Non-pigmented ciliary epithelial cell (primary cell): Measurements from ENCODE around the gene ACER2.

Source experiments
- DNase-seq: peaks from one replicate; pipeline ENCODE4 v3.0.0-alpha.2; 2010; ENCODE audit warnings: low read depth

The ACER2 gene

GRCh38 chr9:19456426-19456825, 47.6 kb downstream of the ACER2 start:
- no peak for DNase-seq

DNA sequence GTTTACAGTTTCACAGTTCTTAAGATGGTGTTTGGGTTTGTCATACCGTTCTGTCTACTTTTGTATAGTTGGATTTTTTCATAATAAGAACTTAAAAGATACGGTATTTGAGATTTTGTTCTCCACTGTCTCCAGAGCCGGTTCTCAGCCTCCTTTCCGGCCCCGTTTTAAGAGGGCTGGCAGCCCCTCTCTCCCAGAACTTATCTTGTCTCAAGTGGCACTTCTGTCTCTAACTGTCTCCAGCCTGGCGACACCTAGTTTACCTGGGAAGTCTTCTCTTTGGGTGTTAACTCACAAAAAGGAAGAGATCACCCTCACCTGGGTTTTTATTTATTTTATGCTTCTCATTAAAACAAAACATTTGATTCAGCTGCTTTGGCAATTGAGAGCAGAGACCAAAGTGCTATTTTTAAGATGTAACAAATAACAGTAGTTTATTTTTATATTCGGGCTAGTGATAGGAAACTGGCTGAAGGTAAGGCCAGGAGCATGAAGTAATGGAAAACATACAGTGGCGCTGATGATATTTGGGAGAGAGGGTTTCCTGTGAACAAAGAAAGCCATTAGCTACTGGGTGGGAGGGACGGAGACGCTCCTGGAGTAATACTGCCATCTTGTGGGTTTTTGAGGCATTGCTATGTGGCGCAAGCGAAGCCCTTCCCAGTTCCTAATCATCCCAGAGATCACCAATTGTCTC, 48.3 kb downstream of the ACER2 start:
- DNase-seq = peak; percentile 27

- DNase-seq = no peak
Observed at GRCh38 chr9:19457693-19458009, 48.8 kb downstream of the ACER2 start.

DNA sequence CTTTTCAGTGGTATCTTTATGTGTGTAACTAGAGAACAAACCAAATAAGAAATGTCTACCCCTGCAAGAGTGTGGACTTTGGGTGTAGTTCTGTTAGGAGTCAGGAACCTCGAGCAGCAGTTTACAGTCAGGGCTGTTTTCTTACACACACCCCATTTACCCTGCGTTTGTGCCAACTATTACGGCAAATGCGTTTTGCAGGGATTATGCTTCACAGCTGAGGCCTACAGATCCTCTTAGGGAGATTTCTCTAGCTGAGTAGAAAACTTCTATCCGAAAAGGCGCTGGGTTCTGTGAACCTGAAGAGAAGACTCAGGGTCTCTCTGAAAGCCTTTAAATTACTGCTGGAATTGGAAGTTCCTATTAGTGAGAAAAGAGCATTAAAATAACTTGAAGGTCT, 51.4 kb downstream of the ACER2 start:
- DNase-seq = no peak

DNA sequence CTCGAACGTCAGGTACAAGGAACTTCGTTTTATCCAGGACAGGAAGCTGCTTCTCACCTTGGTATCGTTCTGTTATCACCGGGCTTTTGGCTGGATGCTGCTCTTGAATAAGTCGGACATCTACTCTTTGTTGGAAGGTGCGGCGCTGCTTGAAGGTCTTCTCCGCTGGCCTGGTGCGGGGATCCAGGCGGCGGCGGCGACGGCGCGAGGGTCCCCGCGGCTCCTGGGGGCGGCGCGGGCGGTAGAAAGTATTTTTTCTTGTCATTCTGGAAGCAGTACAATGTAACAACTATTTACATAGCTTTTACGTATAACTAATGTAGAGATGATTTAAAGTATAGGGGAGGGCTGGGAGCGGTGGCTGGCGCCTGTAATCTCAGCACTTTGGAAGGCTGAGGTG, 52.3 kb downstream of the ACER2 start:
- no peak for DNase-seq

GRCh38 chr9:19464061-19464763, 55.4 kb downstream of the ACER2 start:
- DNase-seq = no peak

- peak; percentile 34 for DNase-seq
Observed at GRCh38 chr9:19464764-19465585, 56.2 kb downstream of the ACER2 start.

DNA sequence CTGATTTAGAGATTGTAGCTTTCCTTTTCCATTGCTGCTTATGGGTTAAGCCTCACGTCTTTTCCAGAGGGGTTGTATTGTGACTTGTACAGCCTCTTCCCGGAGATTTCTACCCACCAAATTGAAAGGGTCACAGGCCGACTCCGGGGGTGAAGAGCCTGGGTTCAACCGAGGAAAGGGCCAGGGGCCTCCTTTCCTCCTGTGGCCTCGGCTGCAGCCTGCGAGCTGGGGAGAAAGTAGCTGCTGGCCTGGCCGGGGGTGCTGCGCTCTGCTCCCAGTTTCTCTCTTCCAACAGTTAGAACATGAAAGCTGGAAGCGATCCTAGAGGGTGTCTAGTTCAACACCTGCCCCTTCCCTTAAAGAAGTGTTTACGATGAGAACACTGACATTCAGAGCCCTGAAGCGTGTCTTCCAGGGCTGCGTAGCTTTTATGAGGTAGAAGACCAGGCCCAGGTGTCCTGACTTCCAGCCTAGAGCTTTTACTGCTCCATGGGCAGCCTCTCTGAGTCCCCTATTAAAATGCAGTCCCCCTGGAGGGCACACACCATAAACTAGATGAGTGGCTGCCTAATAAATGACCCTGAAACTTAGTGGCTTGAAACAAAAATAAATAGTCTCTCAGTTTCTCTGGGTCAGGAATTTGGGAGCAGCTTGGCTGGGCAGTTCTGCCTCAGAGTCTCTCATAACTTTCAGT, 56.9 kb downstream of the ACER2 start:
- no peak for DNase-seq

GRCh38 chr9:19466280-19466639, 57.5 kb downstream of the ACER2 start:
- DNase-seq = no peak

DNA sequence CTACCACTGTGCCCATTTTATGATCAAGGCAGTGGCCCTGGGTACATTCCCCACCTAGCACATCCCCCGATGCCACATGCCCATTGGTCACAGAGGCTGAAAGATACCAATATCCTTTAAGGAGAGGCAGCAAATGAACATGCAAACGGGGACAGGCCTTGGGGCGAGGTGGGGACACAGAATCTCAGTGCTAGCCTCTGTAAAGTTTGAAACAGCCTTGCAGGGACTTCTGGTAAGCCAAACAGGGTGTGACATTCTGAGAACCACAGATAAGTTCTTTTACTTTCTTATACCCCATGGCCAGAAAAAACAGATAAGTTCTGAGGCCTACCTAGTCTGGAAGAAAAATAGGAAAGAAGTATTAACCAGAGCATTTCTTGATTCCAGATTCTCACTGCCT, 60.5 kb downstream of the ACER2 start:
- no peak for DNase-seq

DNA sequence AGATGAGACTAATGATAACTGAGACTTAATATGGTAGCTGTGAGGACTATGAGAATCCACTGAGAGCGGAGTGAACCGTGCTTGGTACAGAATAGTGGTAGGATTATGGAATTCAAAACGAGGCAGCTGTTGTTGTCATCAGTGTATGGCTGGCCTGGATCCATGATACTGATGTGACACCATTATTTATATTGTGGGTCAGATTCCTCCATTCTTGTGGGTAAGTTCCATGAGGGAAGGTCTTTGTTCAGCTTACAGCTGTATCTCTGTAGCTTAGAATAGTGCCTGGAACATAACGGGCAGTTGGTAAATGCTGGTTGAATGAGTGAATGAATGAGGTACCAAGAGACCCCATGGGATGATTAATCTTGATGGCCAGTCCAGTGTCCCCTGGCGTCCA, 61.8 kb downstream of the ACER2 start:
- no peak for DNase-seq

DNA sequence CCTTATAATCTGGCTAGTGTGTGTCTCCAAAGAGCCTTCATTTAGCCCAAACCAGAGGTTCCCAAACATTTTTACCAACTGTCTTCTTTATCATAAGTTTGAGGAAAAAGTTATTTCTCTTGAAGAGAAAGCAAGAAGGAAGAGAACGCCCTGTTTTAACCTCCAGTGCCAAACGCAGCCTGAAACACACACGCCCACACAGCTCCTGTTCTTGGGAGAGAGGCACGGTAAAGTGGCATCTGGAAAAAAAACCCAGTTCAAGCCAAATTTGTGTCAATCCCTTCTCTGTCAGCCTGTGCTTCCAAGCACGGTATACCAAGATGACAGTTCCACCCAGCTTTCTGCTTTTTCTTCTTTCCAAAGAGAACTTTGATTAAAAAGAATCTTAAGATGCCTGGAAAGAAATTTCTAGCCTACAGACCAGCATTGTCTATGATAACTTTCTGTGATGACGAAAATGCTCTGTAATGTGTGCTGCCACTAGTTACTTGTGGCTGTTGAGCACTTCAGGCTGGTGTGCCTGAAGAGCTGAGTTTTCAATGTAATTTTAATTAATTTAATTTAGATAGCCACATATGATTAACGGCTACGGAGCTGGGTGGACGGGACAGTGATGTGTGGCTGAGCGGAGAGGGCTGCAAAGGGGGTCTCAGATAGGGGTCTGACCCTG, 62.3 kb downstream of the ACER2 start:
- no peak for DNase-seq

- no peak for DNase-seq
Observed at GRCh38 chr9:19471737-19472648, 63.2 kb downstream of the ACER2 start.

GRCh38 chr9:19473605-19474004, 64.8 kb downstream of the ACER2 start:
- no peak for DNase-seq

DNA sequence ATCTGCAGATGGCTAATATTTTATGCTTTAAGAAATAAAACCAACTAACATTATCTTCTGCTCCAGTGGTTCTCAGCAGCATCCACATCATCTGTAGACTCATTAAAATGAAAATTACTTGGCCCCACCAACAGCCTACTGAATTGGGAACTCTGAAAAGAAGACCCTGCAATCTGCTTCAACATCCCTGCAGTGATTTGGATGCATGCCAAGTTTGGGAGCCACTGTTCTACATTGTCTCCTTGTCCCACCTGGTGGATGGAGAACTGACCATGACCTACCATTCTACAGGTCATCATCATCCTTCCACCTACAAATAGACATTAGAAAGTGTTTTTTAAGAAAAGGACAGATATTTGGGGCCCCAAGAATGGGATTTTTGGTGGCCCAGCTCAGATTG, 71.1 kb downstream of the ACER2 start:
- DNase-seq = no peak

DNA sequence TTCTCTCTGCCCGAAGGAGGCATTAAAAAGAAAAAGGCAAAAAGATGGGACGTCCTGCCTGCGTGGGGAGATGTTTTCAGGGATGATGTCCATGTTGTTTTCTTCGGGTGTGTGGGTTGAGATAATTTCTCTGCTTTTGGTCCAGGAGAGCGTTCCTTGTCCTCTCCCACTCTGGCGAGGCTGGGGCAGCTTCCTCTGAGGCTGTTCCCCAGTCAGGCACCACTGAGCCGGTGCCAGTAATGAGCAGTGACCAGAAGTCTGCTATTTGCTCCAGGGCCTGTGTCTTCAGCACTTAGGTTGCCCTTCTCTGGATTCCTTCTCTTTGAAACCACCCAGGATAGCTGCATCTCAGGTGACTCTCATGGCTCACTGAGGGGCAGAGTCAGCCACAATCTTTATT, 71.5 kb downstream of the ACER2 start:
- no peak for DNase-seq

GRCh38 chr9:19481121-19481870, 72.5 kb downstream of the ACER2 start:
- no peak for DNase-seq

GRCh38 chr9:19481971-19482404, 73.2 kb downstream of the ACER2 start:
- DNase-seq = no peak

- DNase-seq = no peak
Observed at GRCh38 chr9:19484699-19485098, 75.9 kb downstream of the ACER2 start.

GRCh38 chr9:19485193-19485592, 76.4 kb downstream of the ACER2 start:
- no peak for DNase-seq
